ENCODE measurements around the gene CHAT.

- TF ChIP-seq POLR2A (IDR thresholded peaks at IDR 0.05): no peak
- TF ChIP-seq CTCF (IDR thresholded peaks at IDR 0.05 in 8 of 11, conservative IDR thresholded peaks at IDR 0.05 in 3 of 11): no peak
- no peak for TF ChIP-seq POLR2AphosphoS5 (IDR thresholded peaks at IDR 0.05)
Observed at GRCh38 chr10:49679480-49679893, 65.7 kb downstream of the CHAT start, which contains the start of gene C10orf53.

All from spleen (tissue), 7 donors.